ENCODE results near the gene MVK.

DNA sequence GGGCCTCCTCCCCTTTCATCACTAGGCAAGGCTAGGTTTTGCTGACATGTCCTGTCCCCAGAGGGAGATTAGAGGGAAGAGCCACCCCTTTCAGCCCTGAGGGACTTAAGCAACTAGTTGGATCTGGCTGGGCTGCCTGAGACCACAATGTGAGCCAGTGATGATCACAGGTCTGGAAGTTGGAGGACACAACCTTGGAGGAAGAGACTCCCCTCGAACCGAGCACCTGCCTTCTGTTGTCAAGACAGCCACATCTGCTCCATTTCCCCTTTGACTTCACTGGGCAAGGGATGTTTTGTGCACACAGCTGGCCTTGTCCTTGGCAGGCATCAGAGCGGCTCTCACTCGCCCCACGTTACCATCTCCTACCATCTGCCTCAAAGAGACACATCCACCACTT lies 31.4 kb downstream of the MVK start:
- TF ChIP-seq, protein P1, sequence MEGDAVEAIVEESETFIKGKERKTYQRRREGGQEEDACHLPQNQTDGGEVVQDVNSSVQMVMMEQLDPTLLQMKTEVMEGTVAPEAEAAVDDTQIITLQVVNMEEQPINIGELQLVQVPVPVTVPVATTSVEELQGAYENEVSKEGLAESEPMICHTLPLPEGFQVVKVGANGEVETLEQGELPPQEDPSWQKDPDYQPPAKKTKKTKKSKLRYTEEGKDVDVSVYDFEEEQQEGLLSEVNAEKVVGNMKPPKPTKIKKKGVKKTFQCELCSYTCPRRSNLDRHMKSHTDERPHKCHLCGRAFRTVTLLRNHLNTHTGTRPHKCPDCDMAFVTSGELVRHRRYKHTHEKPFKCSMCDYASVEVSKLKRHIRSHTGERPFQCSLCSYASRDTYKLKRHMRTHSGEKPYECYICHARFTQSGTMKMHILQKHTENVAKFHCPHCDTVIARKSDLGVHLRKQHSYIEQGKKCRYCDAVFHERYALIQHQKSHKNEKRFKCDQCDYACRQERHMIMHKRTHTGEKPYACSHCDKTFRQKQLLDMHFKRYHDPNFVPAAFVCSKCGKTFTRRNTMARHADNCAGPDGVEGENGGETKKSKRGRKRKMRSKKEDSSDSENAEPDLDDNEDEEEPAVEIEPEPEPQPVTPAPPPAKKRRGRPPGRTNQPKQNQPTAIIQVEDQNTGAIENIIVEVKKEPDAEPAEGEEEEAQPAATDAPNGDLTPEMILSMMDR (IDR thresholded peaks at IDR 0.05 in 4 of 5, conservative IDR thresholded peaks at IDR 0.05 in 1 of 5) = no peak
- no peak for TF ChIP-seq POLR2A (IDR thresholded peaks at IDR 0.05)

All from gastrocnemius medialis (tissue), 4 donors.